Measurements from ENCODE around the gene SLC44A1. TPM values are rescaled to one million over a fixed set of nuclear protein-coding genes. Genes with fewer than 3 reads are reported as not detected.

Gene SLC44A1
- total and polyA plus RNA-seq, 12 donors = 6.1 to 29.0 (median 17.8) TPM

- Histone ChIP-seq H3K27ac (no peak overlapping the region), H3K9me3 (no peaks in the 10 kb centered on the region), H3K4me1 (peaks cover 0 to 18% (median 6%) of the 10 kb centered on the region in 9 donors), H3K36me3 (peaks cover 0 to 5% (median 0%) of the 10 kb centered on the region in 9 donors), H3K4me3 (no peak overlapping the region), H3K27me3 (no peaks in the 10 kb centered on the region)
- DNase-seq (no peak), ATAC-seq (no peak)
- no peak for TF ChIP-seq CTCF (IDR thresholded peaks at IDR 0.05)
- intact Hi-C loops (cut with DNase I) = no loop called here
- 94 to 98% methylated on average over 4 of the region's 4 CpGs for WGBS, 2 donors
Measured at GRCh38 chr9:105286098-105286497, 41.6 kb downstream of the SLC44A1 start.

- no peak for TF ChIP-seq CTCF (IDR thresholded peaks at IDR 0.05)
- Histone ChIP-seq H3K36me3 (peaks cover 0 to 5% (median 0%) of the 10 kb centered on the region in 9 donors), H3K4me1 (peaks cover 0 to 33% (median 10%) of the 10 kb centered on the region in 9 donors), H3K4me3 (no peak overlapping the region), H3K27ac (no peak overlapping the region), H3K27me3 (no peaks in the 10 kb centered on the region), H3K9me3 (no peaks in the 10 kb centered on the region)
- intact Hi-C loops (cut with DNase I) = no loop called here
- DNase-seq (no peak), ATAC-seq (no peak)
- WGBS, 2 donors = 96 to 97% methylated on average over 3 of the region's 3 CpGs
Measured at GRCh38 chr9:105289305-105289704, 44.9 kb downstream of the SLC44A1 start.

GRCh38 chr9:105290418-105290817 is 46.0 kb downstream of the SLC44A1 start:
- intact Hi-C loops (cut with DNase I) = loop anchor here in 3 of 10 donors (2.0 to 10.0 kb wide), 3 partner anchors 34 to 46 kb away; partner anchors contain the start of gene SLC44A1 (in 1 of the 3)
- Histone ChIP-seq H3K27me3 (no peaks in the 10 kb centered on the region), H3K4me3 (no peak overlapping the region), H3K4me1 (peaks cover 0 to 33% (median 10%) of the 10 kb centered on the region in 9 donors), H3K27ac (no peak overlapping the region), H3K36me3 (peaks cover 0 to 5% (median 0%) of the 10 kb centered on the region in 9 donors), H3K9me3 (no peaks in the 10 kb centered on the region)
- ATAC-seq (no peak), DNase-seq (no peak)
- TF ChIP-seq CTCF (IDR thresholded peaks at IDR 0.05) = no peak
- WGBS, 2 donors = 25 to 42% methylated on average over 1 of the region's 1 CpG

GRCh38 chr9:105290954-105291353 is 46.5 kb downstream of the SLC44A1 start:
- Histone ChIP-seq H3K9me3 (no peaks in the 10 kb centered on the region), H3K27me3 (no peaks in the 10 kb centered on the region), H3K4me1 (peaks cover 0 to 34% (median 10%) of the 10 kb centered on the region in 9 donors), H3K36me3 (peaks cover 0 to 5% (median 0%) of the 10 kb centered on the region in 9 donors), H3K4me3 (no peak overlapping the region), H3K27ac (no peak overlapping the region)
- 84 to 92% methylated on average over 1 of the region's 1 CpG for WGBS, 2 donors
- intact Hi-C loops (cut with DNase I) = loop anchor here in 3 of 10 donors (2.0 to 10.0 kb wide), 3 partner anchors 34 to 46 kb away; partner anchors contain the start of gene SLC44A1 (in 1 of the 3)
- DNase-seq (no peak), ATAC-seq (no peak)
- no peak for TF ChIP-seq CTCF (IDR thresholded peaks at IDR 0.05)
